ENCODE data around the gene TDRD6. TPM values are rescaled to one million over a fixed set of nuclear protein-coding genes. Genes with fewer than 3 reads are reported as not detected.

The TDRD6 gene
- total RNA-seq, 1 donor from 2014 or later: 1.0 TPM

DNA sequence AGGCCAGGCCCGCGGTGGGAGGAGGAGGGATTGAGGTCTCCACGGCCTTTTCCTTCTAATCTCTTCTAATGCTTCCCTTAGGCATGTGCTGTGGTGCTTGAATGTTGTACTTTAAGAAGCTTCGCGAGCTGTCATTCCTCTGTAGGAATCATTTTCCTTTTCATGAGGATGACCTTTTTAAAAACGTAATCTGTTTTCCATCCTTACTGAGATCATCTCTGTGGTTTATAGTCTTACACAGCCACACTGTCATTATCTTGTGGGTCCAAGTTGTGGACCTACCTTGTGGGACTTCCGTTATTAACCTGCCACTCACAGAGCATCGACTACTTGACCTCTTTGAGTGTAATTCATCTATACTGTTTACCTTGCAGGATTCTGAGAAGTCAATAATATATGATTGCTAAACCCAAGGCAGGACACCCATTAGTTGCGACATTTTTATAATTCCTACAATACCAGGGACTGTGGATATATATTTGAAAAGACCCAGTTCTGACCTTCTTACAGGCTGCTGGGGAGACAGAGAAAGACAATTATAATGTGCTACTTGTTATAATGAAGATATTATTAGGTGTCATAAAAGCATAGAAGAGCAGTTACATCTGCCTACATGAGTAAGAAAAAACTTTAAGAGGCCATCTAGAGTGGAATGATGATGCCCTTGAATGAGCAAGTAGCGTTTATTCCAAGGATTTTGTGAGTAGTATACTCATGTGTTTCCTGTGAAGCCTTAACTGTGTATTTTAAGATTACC lies 34.1 kb upstream of the TDRD6 start:
- ATAC-seq: no peak
- Histone ChIP-seq H3K4me3 (peak overlapping the region; percentile 92), H3K36me3 (peaks cover 5% of the 10 kb centered on the region), H3K27me3 (no peaks in the 10 kb centered on the region), H3K9me3 (no peaks in the 10 kb centered on the region), H3K27ac (peak overlapping the region; percentile 75), H3K4me1 (peaks cover 12% of the 10 kb centered on the region)
- no peak for DNase-seq
- TF ChIP-seq, protein P1, sequence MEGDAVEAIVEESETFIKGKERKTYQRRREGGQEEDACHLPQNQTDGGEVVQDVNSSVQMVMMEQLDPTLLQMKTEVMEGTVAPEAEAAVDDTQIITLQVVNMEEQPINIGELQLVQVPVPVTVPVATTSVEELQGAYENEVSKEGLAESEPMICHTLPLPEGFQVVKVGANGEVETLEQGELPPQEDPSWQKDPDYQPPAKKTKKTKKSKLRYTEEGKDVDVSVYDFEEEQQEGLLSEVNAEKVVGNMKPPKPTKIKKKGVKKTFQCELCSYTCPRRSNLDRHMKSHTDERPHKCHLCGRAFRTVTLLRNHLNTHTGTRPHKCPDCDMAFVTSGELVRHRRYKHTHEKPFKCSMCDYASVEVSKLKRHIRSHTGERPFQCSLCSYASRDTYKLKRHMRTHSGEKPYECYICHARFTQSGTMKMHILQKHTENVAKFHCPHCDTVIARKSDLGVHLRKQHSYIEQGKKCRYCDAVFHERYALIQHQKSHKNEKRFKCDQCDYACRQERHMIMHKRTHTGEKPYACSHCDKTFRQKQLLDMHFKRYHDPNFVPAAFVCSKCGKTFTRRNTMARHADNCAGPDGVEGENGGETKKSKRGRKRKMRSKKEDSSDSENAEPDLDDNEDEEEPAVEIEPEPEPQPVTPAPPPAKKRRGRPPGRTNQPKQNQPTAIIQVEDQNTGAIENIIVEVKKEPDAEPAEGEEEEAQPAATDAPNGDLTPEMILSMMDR (IDR thresholded peaks at IDR 0.05): no peak
- intact Hi-C loops (cut with DNase I): no loop called here

DNA sequence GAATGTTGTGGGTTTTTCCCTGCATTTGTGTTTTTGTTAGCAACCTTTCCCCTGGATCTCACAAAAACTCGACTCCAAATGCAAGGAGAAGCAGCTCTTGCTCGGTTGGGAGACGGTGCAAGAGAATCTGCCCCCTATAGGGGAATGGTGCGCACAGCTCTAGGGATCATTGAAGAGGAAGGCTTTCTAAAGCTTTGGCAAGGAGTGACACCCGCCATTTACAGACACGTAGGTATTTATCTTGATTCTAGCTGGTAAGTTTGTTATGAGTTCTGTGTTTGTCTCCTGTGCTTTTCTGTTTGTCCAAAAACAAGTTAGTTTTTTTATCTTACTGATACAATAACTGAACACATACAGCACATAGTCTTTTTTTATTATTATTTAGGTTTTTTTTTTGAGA lies 31.9 kb upstream of the TDRD6 start:
- DNase-seq (no peak), ATAC-seq (no peak)
- Histone ChIP-seq H3K36me3 (peaks cover 5% of the 10 kb centered on the region), H3K9me3 (no peaks in the 10 kb centered on the region), H3K27me3 (no peaks in the 10 kb centered on the region), H3K27ac (no peak overlapping the region), H3K4me1 (peaks cover 12% of the 10 kb centered on the region), H3K4me3 (no peak overlapping the region)
- TF ChIP-seq, protein P1 (IDR thresholded peaks at IDR 0.05): peak; percentile 15
- intact Hi-C loops (cut with DNase I): no loop called here

DNA sequence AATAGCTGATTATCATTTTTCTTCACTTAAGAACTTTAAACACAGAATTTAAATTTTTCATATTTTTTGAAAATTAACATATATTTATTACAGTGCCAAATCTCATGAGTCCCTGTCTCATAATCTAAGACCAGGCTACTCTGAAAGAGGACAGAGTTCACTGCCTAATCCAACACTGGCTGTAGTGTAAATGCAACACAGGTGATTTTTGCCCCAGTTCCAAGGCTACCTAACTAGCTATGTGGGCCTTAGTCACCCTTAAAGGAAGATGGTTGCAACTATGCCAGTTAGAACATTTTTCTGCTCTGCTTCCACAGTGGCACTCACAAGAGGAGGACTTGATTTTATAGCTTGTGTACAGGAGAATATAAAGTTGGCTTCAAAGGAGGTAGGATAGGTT lies 30.0 kb upstream of the TDRD6 start:
- no peaks in the 10 kb centered on the region for H3K9me3 ChIP-seq
- intact Hi-C loops (cut with DNase I): no loop called here
- no peaks in the 10 kb centered on the region for H3K27me3 ChIP-seq
- no peak overlapping the region for H3K27ac ChIP-seq
- no peak for ATAC-seq
- no peak overlapping the region for H3K4me3 ChIP-seq
- H3K36me3 ChIP-seq: peaks cover 5% of the 10 kb centered on the region
- DNase-seq: no peak
- peaks cover 12% of the 10 kb centered on the region for H3K4me1 ChIP-seq
- TF ChIP-seq, protein P1 (IDR thresholded peaks at IDR 0.05): no peak

DNA sequence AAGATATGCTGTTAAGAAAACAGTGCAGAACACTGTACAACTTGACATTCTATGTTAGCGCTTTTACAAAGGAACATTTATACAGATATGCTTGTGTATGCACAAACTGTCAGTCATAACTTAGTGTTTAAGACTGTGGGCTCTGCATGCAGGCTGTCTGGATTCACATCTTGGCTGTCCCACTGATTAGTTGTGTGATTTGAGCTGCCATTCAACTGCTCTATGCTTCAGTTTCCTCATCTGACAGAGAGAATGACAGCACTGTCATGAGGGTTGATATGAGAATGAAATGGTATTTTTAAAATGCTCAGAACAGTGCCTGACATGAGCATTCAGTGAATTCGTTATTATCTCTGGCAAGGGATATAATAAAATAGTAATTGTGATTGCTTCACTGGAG lies 26.2 kb upstream of the TDRD6 start:
- no peaks in the 10 kb centered on the region for H3K9me3 ChIP-seq
- TF ChIP-seq, protein P1 (IDR thresholded peaks at IDR 0.05): no peak
- no peak overlapping the region for H3K27ac ChIP-seq
- H3K4me1 ChIP-seq: no peaks in the 10 kb centered on the region
- no peak overlapping the region for H3K4me3 ChIP-seq
- no peak for ATAC-seq
- peaks cover 5% of the 10 kb centered on the region for H3K36me3 ChIP-seq
- intact Hi-C loops (cut with DNase I): no loop called here
- no peak for DNase-seq
- H3K27me3 ChIP-seq: no peaks in the 10 kb centered on the region

DNA sequence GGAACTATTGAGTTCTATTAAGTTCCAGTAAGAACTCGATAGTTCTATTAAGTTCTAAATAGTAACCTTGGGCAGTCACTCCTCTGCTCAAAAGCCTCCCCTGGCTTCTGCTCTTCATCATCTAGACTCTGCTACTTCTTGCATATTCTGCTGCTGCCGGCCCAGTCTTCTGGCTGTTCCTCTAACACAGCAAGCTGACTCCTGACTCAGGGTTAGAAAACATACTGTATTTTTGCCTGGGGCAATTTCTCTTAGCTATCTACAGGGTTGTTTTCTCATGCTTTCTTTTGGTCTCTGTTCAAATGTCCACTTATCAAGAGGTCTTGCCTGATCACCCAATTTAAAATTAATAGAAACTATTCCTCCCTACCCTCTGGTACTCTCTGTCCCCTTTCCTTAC lies 20.3 kb upstream of the TDRD6 start:
- DNase-seq: no peak
- intact Hi-C loops (cut with DNase I): no loop called here
- no peak for ATAC-seq
- Histone ChIP-seq H3K27me3 (no peaks in the 10 kb centered on the region), H3K36me3 (peaks cover 16% of the 10 kb centered on the region), H3K9me3 (no peaks in the 10 kb centered on the region), H3K4me1 (no peaks in the 10 kb centered on the region), H3K4me3 (no peak overlapping the region), H3K27ac (no peak overlapping the region)
- TF ChIP-seq, protein P1 (IDR thresholded peaks at IDR 0.05): no peak
